Peyer's patch (tissue), 4 donors: ENCODE results near the gene SSPN. TPM values are rescaled to one million over a fixed set of nuclear protein-coding genes. Genes with fewer than 3 reads are reported as not detected.

Experiments
- DNase-seq, 3 donors: peaks; one replicate each; pipeline ENCODE4 v3.0.0-alpha.2; 2017 to 2019
- H3K27ac ChIP-seq, 4 donors: fragments of 200-600 bp; sonication (generic); one replicate each; pipeline ENCODE4 v1.5.1; 2016 to 2019
- H3K27me3 ChIP-seq, 2 donors: fragments of 200-600 bp; sonication (generic); one replicate each; pipeline ENCODE4 v1.5.1; 2019
- H3K36me3 ChIP-seq, 3 donors: fragments of 200-600 bp; sonication (generic); one replicate each; pipeline ENCODE4 v1.5.1; 2016 to 2019
- H3K4me1 ChIP-seq, 4 donors: fragments of 200-600 bp; sonication (generic); one replicate each; pipeline ENCODE4 v1.5.1; 2016 to 2019
- H3K4me3 ChIP-seq, 4 donors: fragments of 200-600 bp; sonication (generic); 1 replicate in 3 of 4; 2 replicates in 1 of 4; pipeline ENCODE4 v1.5.1; 2016 to 2019; ENCODE audit warnings: mild to moderate bottlenecking in 1 of 4
- H3K9me3 ChIP-seq, 4 donors: fragments of 200-600 bp; sonication (generic); one replicate each; pipeline ENCODE4 v1.5.1; 2016 to 2019; ENCODE audit warnings: mild to moderate bottlenecking in 1 of 4
- CTCF ChIP-seq, 6 experiments: fragments of 450-650 bp in 4 of 6; fragments of 200-600 bp in 2 of 6; sonication (generic) in 1 of 6; IDR thresholded peaks; one replicate each; pipeline ENCODE4 v1.5.1; 2017 to 2019; ENCODE audit warnings: antibody characterized with exemption in 6 of 6, mild to moderate bottlenecking in 3 of 6, moderate library complexity in 1 of 6
- POLR2A ChIP-seq, 2 donors: fragments of 450-650 bp; IDR thresholded peaks; one replicate each; pipeline ENCODE4 v1.5.1; 2017; ENCODE audit warnings: antibody characterized with exemption in 2 of 2, mild to moderate bottlenecking in 2 of 2, moderate library complexity in 2 of 2
- total RNA-seq, 4 donors: library from RNA; depleted of rRNA; stranded (reverse); fragments of >200 nt; gene quantifications; one replicate each; pipeline ENCODE4 v1.1.0, GENCODE V29; 2016

The SSPN gene
- total RNA-seq, 4 donors from 2014 or later: 3.0 to 10.9 (median 6.5) TPM

- Histone ChIP-seq H3K27ac (no peak overlapping the region), H3K36me3 (no peaks in the 10 kb centered on the region), H3K4me1 (no peaks in the 10 kb centered on the region), H3K4me3 (no peak overlapping the region), H3K27me3 (no peaks in the 10 kb centered on the region), H3K9me3 (no peaks in the 10 kb centered on the region)
- no peak for TF ChIP-seq CTCF (IDR thresholded peaks at IDR 0.05)
- TF ChIP-seq POLR2A (IDR thresholded peaks at IDR 0.05): no peak
- no peak for DNase-seq
Measured at GRCh38 chr12:26219736-26220135, 24.4 kb downstream of the SSPN start.

- Histone ChIP-seq H3K36me3 (no peaks in the 10 kb centered on the region), H3K4me3 (no peak overlapping the region), H3K9me3 (no peaks in the 10 kb centered on the region), H3K27ac (no peak overlapping the region), H3K27me3 (no peaks in the 10 kb centered on the region), H3K4me1 (no peaks in the 10 kb centered on the region)
- no peak for TF ChIP-seq POLR2A (IDR thresholded peaks at IDR 0.05)
- no peak for TF ChIP-seq CTCF (IDR thresholded peaks at IDR 0.05)
- no peak for DNase-seq
Measured at GRCh38 chr12:26224657-26225056, 29.3 kb downstream of the SSPN start.

GRCh38 chr12:26226122-26226521 is 30.7 kb downstream of the SSPN start:
- Histone ChIP-seq H3K36me3 (no peaks in the 10 kb centered on the region), H3K4me3 (peak overlapping the region in 1 of 4 donors; percentile 42), H3K4me1 (no peaks in the 10 kb centered on the region), H3K9me3 (no peaks in the 10 kb centered on the region), H3K27me3 (no peaks in the 10 kb centered on the region), H3K27ac (no peak overlapping the region)
- peak in 1 of 3 donors; percentile 21 for DNase-seq
- TF ChIP-seq CTCF (IDR thresholded peaks at IDR 0.05): no peak
- TF ChIP-seq POLR2A (IDR thresholded peaks at IDR 0.05): no peak

- peak overlapping the region in 3 of 4 donors; percentile 12 to 42 (median 39) for H3K4me3 ChIP-seq
- no peaks in the 10 kb centered on the region for H3K36me3 ChIP-seq
- peak in 2 of 3 donors; percentile 52 to 57 for DNase-seq
- H3K27ac ChIP-seq: peak overlapping the region in 1 of 4 donors; percentile 7
- no peak for TF ChIP-seq CTCF (IDR thresholded peaks at IDR 0.05)
- no peak for TF ChIP-seq POLR2A (IDR thresholded peaks at IDR 0.05)
- no peaks in the 10 kb centered on the region for H3K27me3 ChIP-seq
- H3K4me1 ChIP-seq: no peaks in the 10 kb centered on the region
- no peaks in the 10 kb centered on the region for H3K9me3 ChIP-seq
Measured at GRCh38 chr12:26226629-26227360, 31.4 kb downstream of the SSPN start.

GRCh38 chr12:26227361-26227745 is 32.0 kb downstream of the SSPN start:
- Histone ChIP-seq H3K27me3 (no peaks in the 10 kb centered on the region), H3K4me3 (peak overlapping the region in 2 of 4 donors; percentile 39 to 42), H3K9me3 (no peaks in the 10 kb centered on the region), H3K27ac (no peak overlapping the region), H3K36me3 (no peaks in the 10 kb centered on the region), H3K4me1 (no peaks in the 10 kb centered on the region)
- TF ChIP-seq CTCF (IDR thresholded peaks at IDR 0.05) (no peak), POLR2A (IDR thresholded peaks at IDR 0.05) (no peak)
- DNase-seq: no peak
